ENCODE data around the gene GPR141.

GRCh38 chr7:37673523-37673922 is 10.0 kb upstream of the GPR141 start:
- TF ChIP-seq CTCF (IDR thresholded peaks at IDR 0.05; ENCODE audit: low read depth, low read length) (no peak), EZH2phosphoT487 (IDR thresholded peaks at IDR 0.05; ENCODE audit: low read depth) (no peak)
